Mesenchymal stem cell (in vitro differentiated cells and primary cell): ENCODE data around the gene C16orf78.

Source experiments
- DNase-seq: peaks from one replicate; pipeline ENCODE4 v3.0.0-alpha.2; 2013
- H2AFZ ChIP-seq: one replicate; pipeline ENCODE4 v1.6.1; 2013; ENCODE audit warnings: low read depth, mild to moderate bottlenecking, control low read depth, inconsistent platforms, low read length, moderate library complexity
- H2AK5ac ChIP-seq: 2 replicates; pipeline ENCODE4 v1.6.1; 2013; ENCODE audit warnings: low read length, moderate library complexity, mild to moderate bottlenecking, inconsistent platforms; ENCODE audit not compliant: severe bottlenecking
- H2BK120ac ChIP-seq: one replicate; pipeline ENCODE4 v1.6.1; 2013; ENCODE audit warnings: low read depth, mild to moderate bottlenecking, inconsistent platforms, low read length, moderate library complexity
- H2BK12ac ChIP-seq, 2 experiments: one replicate each; pipeline ENCODE4 v1.6.1; 2013; ENCODE audit warnings: inconsistent platforms in 2 of 2, low read length in 2 of 2, mild to moderate bottlenecking in 2 of 2, moderate library complexity in 2 of 2, control low read depth in 1 of 2
- H2BK15ac ChIP-seq: one replicate; pipeline ENCODE4 v1.6.1; 2013; ENCODE audit warnings: mild to moderate bottlenecking, low read depth, inconsistent platforms; ENCODE audit not compliant: poor library complexity, severe bottlenecking
- H2BK5ac ChIP-seq: 2 replicates; pipeline ENCODE4 v1.6.1; 2013; ENCODE audit warnings: low read depth, mild to moderate bottlenecking, low read length, control low read depth, inconsistent platforms; ENCODE audit not compliant: poor library complexity, severe bottlenecking
- H3K14ac ChIP-seq, 2 experiments: one replicate each; pipeline ENCODE4 v1.6.1; 2013; ENCODE audit warnings: inconsistent platforms in 2 of 2, low read length in 2 of 2, control low read depth in 1 of 2, mild to moderate bottlenecking in 1 of 2, moderate library complexity in 1 of 2
- H3K18ac ChIP-seq, 2 experiments: one replicate each; pipeline ENCODE4 v1.6.1; 2013; ENCODE audit warnings: inconsistent platforms in 2 of 2, low read length in 2 of 2, control low read depth in 1 of 2, low read depth in 1 of 2, mild to moderate bottlenecking in 1 of 2
- H3K23ac ChIP-seq, 2 experiments: one replicate each; pipeline ENCODE4 v1.6.1; 2013; ENCODE audit warnings: inconsistent platforms in 2 of 2, low read length in 2 of 2, mild to moderate bottlenecking in 2 of 2, moderate library complexity in 2 of 2, control low read depth in 1 of 2
- H3K27ac ChIP-seq: 2 replicates; pipeline ENCODE4 v1.5.1; 2013; ENCODE audit warnings: mild to moderate bottlenecking, moderate library complexity, low read length, control low read depth, inconsistent platforms; ENCODE audit not compliant: poor library complexity, severe bottlenecking
- H3K27me3 ChIP-seq, 2 experiments: 2 replicates each; pipeline versions ENCODE4 v1.6.1 to v1.7.0; 2013; ENCODE audit warnings: low read length in 2 of 2, mild to moderate bottlenecking in 2 of 2, moderate library complexity in 2 of 2, control low read depth in 1 of 2, inconsistent platforms in 1 of 2; ENCODE audit not compliant: control insufficient read depth in 1 of 2, insufficient read depth in 1 of 2
- H3K36me3 ChIP-seq, 2 experiments: 2 replicates each; pipeline versions ENCODE4 v1.6.1 to v1.7.0; 2013; ENCODE audit warnings: low read length in 2 of 2, control low read depth in 1 of 2, inconsistent platforms in 1 of 2, low read depth in 1 of 2, mild to moderate bottlenecking in 1 of 2; ENCODE audit not compliant: insufficient read depth in 2 of 2, control insufficient read depth in 1 of 2
- H3K4ac ChIP-seq, 2 experiments: one replicate each; pipeline ENCODE4 v1.6.1; 2013; ENCODE audit warnings: inconsistent platforms in 2 of 2, low read length in 2 of 2, mild to moderate bottlenecking in 2 of 2, moderate library complexity in 2 of 2, control low read depth in 1 of 2, low read depth in 1 of 2
- H3K4me1 ChIP-seq: 2 replicates; pipeline ENCODE4 v1.6.1; 2013; ENCODE audit warnings: low read depth, low read length, control low read depth; ENCODE audit not compliant: control insufficient read depth, insufficient read depth
- H3K4me2 ChIP-seq: 2 replicates; pipeline ENCODE4 v1.6.1; 2013; ENCODE audit warnings: low read length, mild to moderate bottlenecking, inconsistent platforms; ENCODE audit not compliant: poor library complexity, severe bottlenecking
- H3K4me3 ChIP-seq, 2 experiments: 2 replicates each; pipeline versions ENCODE4 v1.5.1 to v1.7.0; 2013; ENCODE audit warnings: low read length in 2 of 2, mild to moderate bottlenecking in 2 of 2, control low read depth in 1 of 2, low read depth in 1 of 2; ENCODE audit not compliant: insufficient read depth in 1 of 2
- H3K79me1 ChIP-seq: replicated peaks from 2 replicates; pipeline ENCODE4 v1.6.1; 2013; ENCODE audit warnings: mild to moderate bottlenecking, control low read depth, low read length, inconsistent platforms; ENCODE audit not compliant: poor library complexity, severe bottlenecking
- H3K9ac ChIP-seq: 2 replicates; pipeline ENCODE4 v1.7.0; 2013; ENCODE audit warnings: mild to moderate bottlenecking, low read length, moderate library complexity
- H3K9me3 ChIP-seq: 2 replicates; pipeline ENCODE4 v1.7.0; 2013; ENCODE audit warnings: mild to moderate bottlenecking, low read length; ENCODE audit not compliant: control insufficient read depth
- H4K8ac ChIP-seq: one replicate; pipeline ENCODE4 v1.6.1; 2013; ENCODE audit warnings: inconsistent platforms, mild to moderate bottlenecking, low read length, moderate library complexity
- H4K91ac ChIP-seq: one replicate; pipeline ENCODE4 v1.6.1; 2013; ENCODE audit warnings: mild to moderate bottlenecking, low read length, inconsistent platforms
- WGBS: methylation state at CpG from one replicate; pipeline ENCODE4 v1.1.7; 2013; ENCODE audit warnings: mixed read lengths; 5-methylcytosine and 5-hydroxymethylcytosine counted together

Gene C16orf78

DNA sequence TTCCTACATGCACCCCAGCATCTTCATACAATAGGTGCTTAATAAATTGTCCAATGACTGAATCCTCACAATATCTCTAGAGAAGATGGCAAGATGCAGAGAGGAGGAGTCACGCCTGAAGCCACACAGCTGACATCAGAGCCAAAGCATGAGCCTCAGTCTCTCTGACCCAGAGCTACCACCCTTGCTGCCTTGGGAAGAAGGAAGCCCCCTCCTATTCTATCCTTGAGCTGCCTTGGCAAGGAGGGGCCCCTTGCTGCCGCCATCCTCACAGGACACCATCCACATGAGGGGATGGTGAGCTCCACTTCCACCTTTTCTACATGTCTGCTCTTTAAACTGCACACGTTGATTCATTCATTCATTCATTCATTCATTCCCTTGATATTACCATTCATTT lies 37.0 kb upstream of the C16orf78 start:
- Histone ChIP-seq H3K9ac (no peak overlapping the region), H3K23ac (no peak overlapping the region), H3K4me1 (no peaks in the 10 kb centered on the region), H2BK120ac (no peak overlapping the region), H3K4me2 (no peak overlapping the region), H3K4ac (no peak overlapping the region), H3K14ac (no peak overlapping the region), H3K79me1 (no peaks in the 10 kb centered on the region), H3K18ac (no peak overlapping the region), H4K91ac (no peak overlapping the region), H2AFZ (no peak overlapping the region), H2BK5ac (no peak overlapping the region), H3K4me3 (no peak overlapping the region), H2AK5ac (no peak overlapping the region), H2BK15ac (no peak overlapping the region), H3K27ac (no peak overlapping the region), H2BK12ac (no peak overlapping the region), H3K9me3 (no peaks in the 10 kb centered on the region), H3K27me3 (peaks cover 0 to 3% of the 10 kb centered on the region in 2 experiments), H3K36me3 (no peaks in the 10 kb centered on the region), H4K8ac (no peak overlapping the region)
- no peak for DNase-seq
- WGBS: 82% methylated on average over 3 of the region's 3 CpGs

DNA sequence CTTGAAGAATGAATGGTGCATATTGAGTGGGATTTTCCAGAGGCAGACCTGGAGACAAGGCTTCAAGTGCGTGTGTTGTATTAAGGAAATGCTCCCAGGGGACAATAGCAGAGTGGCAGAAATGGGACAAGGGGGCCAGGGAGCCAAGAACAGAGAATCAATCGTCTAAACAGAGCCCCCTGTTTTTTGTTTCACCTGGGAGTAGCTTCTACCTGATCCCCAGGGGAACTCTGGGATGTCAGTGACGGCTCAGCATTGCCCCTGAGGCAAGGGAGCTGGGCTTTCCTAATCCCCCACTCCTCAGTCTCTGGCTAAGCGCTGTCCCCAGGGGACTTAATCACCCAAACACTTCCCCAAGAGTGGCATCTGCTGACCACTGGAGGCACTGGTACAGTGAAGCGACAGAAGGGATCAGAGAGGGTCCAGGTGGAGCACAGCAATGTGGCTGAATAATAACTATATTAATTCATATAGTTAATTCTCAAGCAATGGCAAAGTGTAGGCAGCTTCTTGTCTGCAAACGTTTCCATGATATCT lies 35.7 kb upstream of the C16orf78 start:
- Histone ChIP-seq H2BK5ac (no peak overlapping the region), H3K23ac (no peak overlapping the region), H2AFZ (no peak overlapping the region), H3K36me3 (no peaks in the 10 kb centered on the region), H3K4me2 (no peak overlapping the region), H3K18ac (no peak overlapping the region), H2BK120ac (no peak overlapping the region), H3K9me3 (no peaks in the 10 kb centered on the region), H2AK5ac (no peak overlapping the region), H2BK15ac (no peak overlapping the region), H2BK12ac (no peak overlapping the region), H4K8ac (no peak overlapping the region), H3K27me3 (peaks cover 0 to 3% of the 10 kb centered on the region in 2 experiments), H3K4ac (no peak overlapping the region), H3K79me1 (no peaks in the 10 kb centered on the region), H3K4me3 (no peak overlapping the region), H3K4me1 (no peaks in the 10 kb centered on the region), H3K27ac (no peak overlapping the region), H3K9ac (no peak overlapping the region), H3K14ac (no peak overlapping the region), H4K91ac (no peak overlapping the region)
- DNase-seq: no peak
- WGBS: 51% methylated on average over 4 of the region's 6 CpGs

DNA sequence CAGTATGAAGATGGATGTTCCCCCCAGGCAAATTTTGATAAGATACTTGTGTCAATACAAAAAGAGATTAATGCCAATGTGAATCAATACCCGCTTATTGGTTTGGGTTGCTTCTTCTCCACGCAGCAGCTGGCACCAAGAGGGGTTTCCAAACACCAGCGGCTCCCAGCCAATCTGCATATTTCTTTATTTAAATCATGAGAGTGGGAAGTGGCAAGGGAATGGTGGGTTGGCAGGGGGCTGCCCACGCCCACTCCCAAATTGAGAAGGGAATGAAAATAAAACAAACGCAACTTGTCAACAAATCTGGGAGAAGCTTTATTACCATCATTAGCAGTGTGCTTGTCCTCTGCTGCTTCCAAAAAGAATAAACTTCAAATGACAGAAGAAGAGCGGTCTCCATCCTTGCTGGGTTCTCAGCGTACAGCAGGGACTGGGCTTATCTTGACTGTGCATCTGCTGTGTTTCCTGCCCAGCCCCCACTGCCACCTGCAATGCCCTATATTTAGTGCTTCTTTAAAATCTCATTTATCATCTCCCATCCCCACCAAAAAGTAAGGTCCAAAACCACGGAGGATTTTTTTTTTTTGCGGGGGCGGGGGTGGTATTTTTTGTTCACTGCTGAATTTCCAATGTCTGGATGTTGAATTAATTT lies 34.9 kb upstream of the C16orf78 start:
- H3K9ac ChIP-seq: no peak overlapping the region
- H3K79me1 ChIP-seq: no peaks in the 10 kb centered on the region
- no peak overlapping the region for H4K8ac ChIP-seq

DNA sequence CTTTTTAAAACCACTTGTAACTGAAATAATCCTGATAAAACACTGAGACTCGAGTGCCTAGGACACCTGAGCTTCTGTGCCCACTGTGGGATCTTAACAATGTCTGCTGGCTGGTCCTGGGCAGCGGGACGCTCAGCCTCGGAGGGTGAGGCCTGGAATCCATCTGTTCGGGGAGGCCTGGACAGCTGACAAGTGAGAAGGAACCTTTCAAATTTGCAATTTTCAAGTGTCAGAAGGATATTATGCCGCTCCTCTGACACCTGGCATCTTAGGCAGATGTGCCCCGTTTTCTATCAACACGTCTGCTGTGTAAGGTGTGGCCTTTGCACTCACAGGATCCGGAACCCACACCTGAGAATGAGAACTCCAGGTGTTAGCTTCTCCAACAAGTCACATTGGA lies 33.1 kb upstream of the C16orf78 start:
- no peak overlapping the region for H3K23ac ChIP-seq
- no peak overlapping the region for H3K4me3 ChIP-seq
- no peak for DNase-seq
- no peak overlapping the region for H2BK15ac ChIP-seq
- no peak overlapping the region for H2AK5ac ChIP-seq
- no peak overlapping the region for H3K4ac ChIP-seq
- no peaks in the 10 kb centered on the region for H3K79me1 ChIP-seq
- no peak overlapping the region for H3K4me2 ChIP-seq
- no peak overlapping the region for H2BK120ac ChIP-seq
- WGBS: 77% methylated on average over 9 of the region's 9 CpGs
- no peak overlapping the region for H3K9ac ChIP-seq
- H3K14ac ChIP-seq: no peak overlapping the region
- no peak overlapping the region for H3K27ac ChIP-seq
- H3K18ac ChIP-seq: no peak overlapping the region
- H3K4me1 ChIP-seq: no peaks in the 10 kb centered on the region
- H4K91ac ChIP-seq: no peak overlapping the region
- no peak overlapping the region for H2AFZ ChIP-seq
- H2BK5ac ChIP-seq: no peak overlapping the region
- no peak overlapping the region for H2BK12ac ChIP-seq
- no peaks in the 10 kb centered on the region for H3K36me3 ChIP-seq
- H3K27me3 ChIP-seq: peaks cover 0 to 3% of the 10 kb centered on the region in 2 experiments
- no peaks in the 10 kb centered on the region for H3K9me3 ChIP-seq
- H4K8ac ChIP-seq: no peak overlapping the region

More for the DNA sequence above, 34.9 kb upstream of the C16orf78 start:
- H2BK5ac ChIP-seq: no peak overlapping the region
- H3K27me3 ChIP-seq: peaks cover 0 to 3% of the 10 kb centered on the region in 2 experiments
- H3K4me2 ChIP-seq: no peak overlapping the region
- no peak overlapping the region for H2BK12ac ChIP-seq
- no peak overlapping the region for H3K23ac ChIP-seq
- DNase-seq: no peak
- no peak overlapping the region for H4K91ac ChIP-seq
- no peaks in the 10 kb centered on the region for H3K9me3 ChIP-seq
- no peak overlapping the region for H2BK15ac ChIP-seq
- H2BK120ac ChIP-seq: no peak overlapping the region
- no peaks in the 10 kb centered on the region for H3K36me3 ChIP-seq
- no peak overlapping the region for H2AK5ac ChIP-seq
- H3K4me1 ChIP-seq: no peaks in the 10 kb centered on the region
- no peak overlapping the region for H3K18ac ChIP-seq
- no peak overlapping the region for H3K4me3 ChIP-seq
- no peak overlapping the region for H2AFZ ChIP-seq
- H3K27ac ChIP-seq: no peak overlapping the region
- H3K4ac ChIP-seq: no peak overlapping the region
- 80% methylated on average over 7 of the region's 10 CpGs for WGBS
- H3K14ac ChIP-seq: no peak overlapping the region
